ENCODE data around the gene SPIN1. TPM values are rescaled to one million over a fixed set of nuclear protein-coding genes. Genes with fewer than 3 reads are reported as not detected.

SPIN1 gene
- 69.5 and 82.7 TPM in 2 replicates for total RNA-seq

GRCh38 chr9:88388203-88388885 is at the start of gene SPIN1:
SPIN1 (plus strand) TSS chr9:88388444; CDS start chr9:88426540, 38,096 bp downstream.

Other genes starting within 250 kb of the SPIN1 start
- not detected in 2 replicates for gene SPATA31C2, start 250.0 kb upstream of the SPIN1 start, total RNA-seq
- gene NXNL2, start 146.7 kb downstream of the SPIN1 start, total RNA-seq: 1.2 TPM in 1 of 2 replicates, not detected in the other

All from tracheal epithelial cell (primary cell).